ENCODE results near the gene AFF3. TPM values are rescaled to one million over a fixed set of nuclear protein-coding genes. Genes with fewer than 3 reads are reported as not detected.

Gene AFF3
- total and polyA plus RNA-seq, 2 of the 8 experiments (the other 6 are each of a cell fraction or from before 2014, with no cell fraction given) = 0.27 to 3.0 TPM

DNA sequence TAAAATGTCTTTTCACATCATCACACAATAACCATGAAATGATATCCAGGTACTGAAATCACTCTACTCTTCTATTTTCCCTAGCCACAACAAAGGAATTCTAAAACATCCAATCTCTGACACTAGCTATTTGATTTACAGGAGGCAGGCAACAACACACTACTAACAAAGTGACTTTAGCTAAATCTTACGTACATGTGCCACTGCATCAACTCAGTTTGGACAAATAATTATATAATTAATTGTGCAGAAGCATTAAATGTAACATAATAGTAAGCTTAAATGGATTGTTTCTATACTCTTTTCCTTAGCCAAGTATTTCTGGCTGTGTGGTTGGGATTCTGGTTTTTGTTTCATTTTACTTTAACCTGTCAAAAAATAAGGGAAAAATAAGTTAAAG lies 192.4 kb downstream of the AFF3 start:
- no peak overlapping the region for H3K56ac ChIP-seq (replicated peaks; ENCODE audit: insufficient read length, low read depth, low read length)
- H3K79me2 ChIP-seq (ENCODE audit: control insufficient read depth in 1 of 2, insufficient read depth in 2 of 2, low read length in 2 of 2) = no peaks in the 10 kb centered on the region
- no peak overlapping the region for H3K14ac ChIP-seq (ENCODE audit: insufficient read length)
- no peak overlapping the region for H3K4ac ChIP-seq (replicated peaks; ENCODE audit: insufficient read length, low read depth, low read length)
- no peak overlapping the region for H2BK15ac ChIP-seq (ENCODE audit: low read length)
- no peaks in the 10 kb centered on the region for H3K23me2 ChIP-seq (ENCODE audit: low read depth, low read length)
- DNase-seq (ENCODE audit: low read depth in 1 of 2, low spot score in 2 of 2) = no peak
- 88% methylated on average over 1 of the region's 1 CpG; no CpG with 5 or more reads in 1 of the 2 experiments for WGBS, 2 experiments (ENCODE audit: extremely low coverage in 1 of 2, insufficient coverage in 1 of 2, insufficient read length in 1 of 2, insufficient replicate concordance in 2 of 2, low coverage in 1 of 2, low lambda C conversion rate in 2 of 2, missing lambda C conversion rate in 1 of 2)
- TF ChIP-seq GABPA (IDR thresholded peaks at IDR 0.05; ENCODE audit: borderline replicate concordance, insufficient read depth, low read length) (no peak), TCF12 (IDR thresholded peaks at IDR 0.05; ENCODE audit: low read depth, low read length) (no peak), ASH2L (IDR thresholded peaks at IDR 0.05; ENCODE audit: low read length) (no peak), TEAD4 (IDR thresholded peaks at IDR 0.05; ENCODE audit: low read depth, low read length) (no peak), EZH2 (IDR thresholded peaks at IDR 0.05; ENCODE audit: low read depth, low read length, severe bottlenecking) (no peak), BRCA1 (IDR thresholded peaks at IDR 0.05; ENCODE audit: low read depth, low read length) (no peak), KDM1A (IDR thresholded peaks at IDR 0.05; ENCODE audit: borderline replicate concordance, low read length) (no peak), POLR2A (IDR thresholded peaks at IDR 0.05; ENCODE audit: control extremely low read depth in 1 of 2, low read depth in 2 of 2, low read length in 2 of 2) (no peak), KDM4A (IDR thresholded peaks at IDR 0.05; ENCODE audit: low read depth, low read length, severe bottlenecking) (no peak), FOSL1 (IDR thresholded peaks at IDR 0.05; ENCODE audit: insufficient read depth, low read depth, low read length) (no peak), GTF2F1 (IDR thresholded peaks at IDR 0.05; ENCODE audit: borderline replicate concordance, low read depth, low read length) (no peak), CTBP2 (IDR thresholded peaks at IDR 0.05; ENCODE audit: borderline replicate concordance, insufficient read depth, insufficient read length, low read length) (no peak), SIX5 (IDR thresholded peaks at IDR 0.05; ENCODE audit: low read depth, low read length) (no peak)
- H2BK120ac ChIP-seq (replicated peaks; ENCODE audit: low read depth, low read length) = no peak overlapping the region
- ChIA-PET POLR2A (ENCODE audit: partially characterized antibody) (no interaction called here), CTCF (ENCODE audit: partially characterized antibody) (interaction anchor here (1.1 kb wide), 1 partner anchor 9 kb away, joined by 3 read pairs; no protein-coding TSS in a partner anchor)
- H3K4me3 ChIP-seq (ENCODE audit: extremely low read depth in 1 of 4, insufficient read depth in 2 of 4, low read depth in 3 of 4, low read length in 4 of 4) = no peak overlapping the region
- H4K8ac ChIP-seq (ENCODE audit: extremely low read depth, insufficient read depth, low read length) = no peak overlapping the region
- no peaks in the 10 kb centered on the region for H3K9me3 ChIP-seq (ENCODE audit: insufficient read depth in 2 of 2, low read depth in 1 of 2, low read length in 1 of 2)
- H2BK12ac ChIP-seq (ENCODE audit: low read depth, low read length) = no peak overlapping the region
- H4K5ac ChIP-seq (ENCODE audit: insufficient read length, low read depth, low read length) = no peak overlapping the region
- H4K20me1 ChIP-seq (replicated peaks in 1 of 2; ENCODE audit: control insufficient read depth in 1 of 2, insufficient read depth in 2 of 2, low read length in 2 of 2) = peaks cover 0 to 3% of the 10 kb centered on the region in 2 experiments
- H3K18ac ChIP-seq (ENCODE audit: extremely low read depth, low read length) = no peak overlapping the region
- no peaks in the 10 kb centered on the region for H3K4me1 ChIP-seq (replicated peaks in 1 of 4; ENCODE audit: control insufficient read depth in 3 of 4, insufficient read depth in 4 of 4, low read length in 3 of 4)
- H4K91ac ChIP-seq (replicated peaks; ENCODE audit: insufficient read length, low read length) = no peak overlapping the region
- no peak for FAIRE-seq
- no peak overlapping the region for H2BK5ac ChIP-seq (ENCODE audit: low read depth, low read length)
- H3K36me3 ChIP-seq (ENCODE audit: control insufficient read depth in 2 of 4, insufficient read depth in 4 of 4, low read length in 3 of 4) = no peaks in the 10 kb centered on the region
- no peak overlapping the region for H2BK20ac ChIP-seq (ENCODE audit: low read length)
- H3K4me2 ChIP-seq (ENCODE audit: insufficient read depth in 1 of 2, low read depth in 2 of 2, low read length in 2 of 2) = no peak overlapping the region
- H3K23ac ChIP-seq (ENCODE audit: insufficient read length) = no peak overlapping the region
- no peak overlapping the region for H2AK5ac ChIP-seq (ENCODE audit: low read depth, low read length)
- no peak overlapping the region for H2AFZ ChIP-seq (ENCODE audit: low read length)
- no peaks in the 10 kb centered on the region; a peak in 1 of 7 replicates for H3K27me3 ChIP-seq (replicated peaks in 1 of 4; ENCODE audit: control insufficient read depth in 3 of 4, extremely low read depth in 1 of 4, insufficient read depth in 3 of 4, low read length in 3 of 4)
- H3K9ac ChIP-seq (replicated peaks in 1 of 4; ENCODE audit: extremely low read depth in 1 of 4, low read depth in 3 of 4, low read length in 3 of 4) = no peak overlapping the region
- no peaks in the 10 kb centered on the region; the same call in 1 of the 2 replicates for H3K79me1 ChIP-seq (ENCODE audit: low read depth, low read length)
- H3K27ac ChIP-seq (ENCODE audit: low read depth, low read length) = no peak overlapping the region
